ENCODE measurements around the gene TRAPPC3.
A peak's percentile ranks its signal among the peaks of the same experiment; 100 is the strongest.

Gene TRAPPC3

DNA sequence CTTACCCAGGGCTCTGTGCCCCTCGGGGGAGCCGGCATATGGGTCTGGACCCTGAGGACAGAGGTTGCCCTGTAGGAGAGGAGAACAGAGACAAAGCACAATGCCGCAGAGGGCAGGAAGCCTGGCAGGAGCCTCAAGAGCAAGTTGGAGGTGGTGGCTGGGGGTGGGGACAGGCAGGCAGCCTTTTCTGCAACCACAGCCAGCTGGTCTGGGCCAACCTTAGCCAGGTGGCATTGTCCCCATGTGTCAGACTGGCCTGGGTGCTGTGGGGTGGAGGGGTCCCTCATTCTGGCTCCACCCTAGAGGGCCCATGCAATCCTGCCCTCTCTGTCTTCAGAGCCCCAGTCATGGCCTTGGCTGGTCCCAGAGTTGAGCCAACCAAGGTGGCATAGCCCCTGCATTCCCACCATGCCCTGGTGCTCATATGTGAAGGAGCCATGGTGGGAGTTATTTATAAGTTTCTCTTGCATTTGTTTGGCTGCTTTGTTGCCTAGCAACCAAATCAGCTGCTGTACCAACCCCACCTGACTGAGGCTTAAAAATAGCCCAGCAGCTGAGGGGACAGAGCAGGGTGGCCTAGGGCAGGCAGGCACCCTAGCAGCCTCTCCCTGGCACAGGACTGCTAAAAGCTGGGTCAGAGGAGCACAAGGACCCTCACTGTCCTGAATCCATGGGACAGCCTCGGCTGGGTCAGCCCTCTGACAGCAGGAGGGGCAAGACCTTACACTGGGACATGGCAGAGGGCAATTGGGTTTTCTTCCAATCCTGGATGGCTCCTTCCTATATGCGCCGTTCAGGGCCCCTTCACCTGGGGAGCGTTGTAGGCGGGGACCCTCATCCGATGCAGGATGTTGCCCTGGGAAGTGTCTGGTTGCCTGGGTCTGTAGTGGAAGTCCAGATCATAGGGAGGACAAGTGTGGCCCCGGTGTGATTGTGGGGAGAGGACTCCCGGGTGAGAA lies 26.1 kb upstream of the TRAPPC3 start:
- Histone ChIP-seq H3K4me2 (ENCODE audit: insufficient read depth, low read length) (no peak overlapping the region), H3K4me3 (ENCODE audit: low read depth in 1 of 2, low read length in 2 of 2) (no peak overlapping the region), H2AFZ (ENCODE audit: low read depth, low read length) (no peak overlapping the region), H3K27ac (ENCODE audit: low read length) (no peak overlapping the region), H3K27me3 (ENCODE audit: insufficient read depth, low read length, poor library complexity) (no peaks in the 10 kb centered on the region), H3K36me3 (ENCODE audit: insufficient read depth, low read length) (peaks cover 94% of the 10 kb centered on the region), H3K9me3 (ENCODE audit: insufficient read depth, low read length, severe bottlenecking) (no peaks in the 10 kb centered on the region), H3K9ac (ENCODE audit: low read depth, low read length) (no peak overlapping the region), H4K20me1 (ENCODE audit: insufficient read depth, low read length) (peaks cover 45% of the 10 kb centered on the region), H3K4me1 (ENCODE audit: insufficient read depth, low read length) (no peaks in the 10 kb centered on the region), H3K79me2 (ENCODE audit: insufficient read depth, low read length) (peaks cover 2% of the 10 kb centered on the region; the same call in 1 of the 2 replicates)
- TF ChIP-seq EZH2 (IDR thresholded peaks at IDR 0.05; ENCODE audit: borderline replicate concordance, low read depth, low read length, severe bottlenecking): no peak
- TF ChIP-seq, protein P1, sequence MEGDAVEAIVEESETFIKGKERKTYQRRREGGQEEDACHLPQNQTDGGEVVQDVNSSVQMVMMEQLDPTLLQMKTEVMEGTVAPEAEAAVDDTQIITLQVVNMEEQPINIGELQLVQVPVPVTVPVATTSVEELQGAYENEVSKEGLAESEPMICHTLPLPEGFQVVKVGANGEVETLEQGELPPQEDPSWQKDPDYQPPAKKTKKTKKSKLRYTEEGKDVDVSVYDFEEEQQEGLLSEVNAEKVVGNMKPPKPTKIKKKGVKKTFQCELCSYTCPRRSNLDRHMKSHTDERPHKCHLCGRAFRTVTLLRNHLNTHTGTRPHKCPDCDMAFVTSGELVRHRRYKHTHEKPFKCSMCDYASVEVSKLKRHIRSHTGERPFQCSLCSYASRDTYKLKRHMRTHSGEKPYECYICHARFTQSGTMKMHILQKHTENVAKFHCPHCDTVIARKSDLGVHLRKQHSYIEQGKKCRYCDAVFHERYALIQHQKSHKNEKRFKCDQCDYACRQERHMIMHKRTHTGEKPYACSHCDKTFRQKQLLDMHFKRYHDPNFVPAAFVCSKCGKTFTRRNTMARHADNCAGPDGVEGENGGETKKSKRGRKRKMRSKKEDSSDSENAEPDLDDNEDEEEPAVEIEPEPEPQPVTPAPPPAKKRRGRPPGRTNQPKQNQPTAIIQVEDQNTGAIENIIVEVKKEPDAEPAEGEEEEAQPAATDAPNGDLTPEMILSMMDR (IDR thresholded peaks at IDR 0.05; ENCODE audit: borderline replicate concordance, extremely low read depth, low read length, poor library complexity, severe bottlenecking): no peak
- ATAC-seq (ENCODE audit: insufficient read depth, low read depth): 0 out of 3 replicates have a peak, but pooled peaks have one; percentile 34
- no peak for DNase-seq

DNA sequence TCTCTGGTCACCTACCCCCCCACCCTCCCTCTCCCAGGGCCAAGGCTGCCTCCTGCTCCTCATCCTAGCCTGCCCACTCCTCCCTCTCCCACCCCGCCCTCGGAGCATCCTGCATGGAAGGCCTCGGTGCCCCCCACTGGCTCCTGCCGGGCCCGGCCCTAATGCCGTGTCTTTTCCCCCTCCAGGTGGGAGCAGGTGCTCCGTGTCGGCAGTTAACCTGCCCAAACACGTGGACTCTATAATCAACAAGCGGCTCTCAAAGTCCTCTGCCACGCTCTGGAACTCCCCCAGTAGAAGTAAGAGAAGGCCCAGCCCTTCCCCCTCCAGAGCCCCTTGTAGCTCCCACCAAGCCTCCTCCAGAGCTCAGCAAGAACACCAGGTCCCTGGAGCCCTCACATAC lies 25.4 kb upstream of the TRAPPC3 start:
- Histone ChIP-seq H3K79me2 (ENCODE audit: insufficient read depth, low read length) (peaks cover 8% of the 10 kb centered on the region), H3K27ac (ENCODE audit: low read length) (no peak overlapping the region), H4K20me1 (ENCODE audit: insufficient read depth, low read length) (peaks cover 48% of the 10 kb centered on the region), H3K9me3 (ENCODE audit: insufficient read depth, low read length, severe bottlenecking) (no peaks in the 10 kb centered on the region), H3K4me3 (ENCODE audit: low read depth in 1 of 2, low read length in 2 of 2) (no peak overlapping the region), H3K4me2 (ENCODE audit: insufficient read depth, low read length) (no peak overlapping the region), H3K27me3 (ENCODE audit: insufficient read depth, low read length, poor library complexity) (no peaks in the 10 kb centered on the region), H3K4me1 (ENCODE audit: insufficient read depth, low read length) (no peaks in the 10 kb centered on the region), H3K36me3 (ENCODE audit: insufficient read depth, low read length) (peaks cover 93% of the 10 kb centered on the region), H2AFZ (ENCODE audit: low read depth, low read length) (no peak overlapping the region), H3K9ac (ENCODE audit: low read depth, low read length) (no peak overlapping the region)
- TF ChIP-seq, protein P1 (IDR thresholded peaks at IDR 0.05; ENCODE audit: borderline replicate concordance, extremely low read depth, low read length, poor library complexity, severe bottlenecking): no peak
- TF ChIP-seq EZH2 (IDR thresholded peaks at IDR 0.05; ENCODE audit: borderline replicate concordance, low read depth, low read length, severe bottlenecking): no peak
- no peak for ATAC-seq (ENCODE audit: insufficient read depth, low read depth)
- no peak for DNase-seq

DNA sequence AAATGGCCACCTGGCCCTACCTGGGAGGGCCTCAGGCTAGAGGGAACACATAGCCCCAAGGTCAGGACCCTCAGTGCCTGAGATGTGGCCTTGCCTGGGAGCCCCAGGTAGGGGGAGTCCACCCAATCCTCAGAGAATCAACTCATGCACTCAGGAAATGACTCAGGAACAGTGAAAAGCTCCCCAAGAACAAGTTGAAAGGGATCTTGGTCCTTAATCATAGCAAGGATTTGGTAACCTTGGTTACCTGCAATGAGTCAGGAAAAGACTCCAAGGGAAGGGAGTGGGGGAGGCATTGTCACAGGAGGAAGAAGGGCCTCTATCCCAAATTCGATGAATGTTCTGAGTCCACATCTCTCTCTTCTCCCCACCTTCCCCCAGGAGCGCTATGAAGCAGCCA lies 23.7 kb upstream of the TRAPPC3 start:
- H3K79me2 ChIP-seq (ENCODE audit: insufficient read depth, low read length): peaks cover 22% of the 10 kb centered on the region
- DNase-seq (no peak), ATAC-seq (ENCODE audit: insufficient read depth, low read depth) (no peak)
- H3K27me3 ChIP-seq (ENCODE audit: insufficient read depth, low read length, poor library complexity): no peaks in the 10 kb centered on the region
- H3K9me3 ChIP-seq (ENCODE audit: insufficient read depth, low read length, severe bottlenecking): no peaks in the 10 kb centered on the region
- H3K4me2 ChIP-seq (ENCODE audit: insufficient read depth, low read length): no peak overlapping the region
- peaks cover 55% of the 10 kb centered on the region for H4K20me1 ChIP-seq (ENCODE audit: insufficient read depth, low read length)
- TF ChIP-seq EZH2 (IDR thresholded peaks at IDR 0.05; ENCODE audit: borderline replicate concordance, low read depth, low read length, severe bottlenecking): no peak
- TF ChIP-seq, protein P1 (IDR thresholded peaks at IDR 0.05; ENCODE audit: borderline replicate concordance, extremely low read depth, low read length, poor library complexity, severe bottlenecking): no peak
- peaks cover 79% of the 10 kb centered on the region for H3K36me3 ChIP-seq (ENCODE audit: insufficient read depth, low read length)
- no peaks in the 10 kb centered on the region for H3K4me1 ChIP-seq (ENCODE audit: insufficient read depth, low read length)
- H3K27ac ChIP-seq (ENCODE audit: low read length): no peak overlapping the region
- H3K4me3 ChIP-seq (ENCODE audit: low read depth in 1 of 2, low read length in 2 of 2): no peak overlapping the region
- H3K9ac ChIP-seq (ENCODE audit: low read depth, low read length): no peak overlapping the region
- H2AFZ ChIP-seq (ENCODE audit: low read depth, low read length): no peak overlapping the region
